Caco-2 (cell line): ENCODE data around the gene KLHL8. TPM values are rescaled to one million over a fixed set of nuclear protein-coding genes. Genes with fewer than 3 reads are reported as not detected.
A peak's percentile ranks its signal among the peaks of the same experiment; 100 is the strongest.

Source experiments
- Bru-seq: library from RNA; stranded (reverse); fragments of 400-500 nt; gene quantifications from one replicate; lab custom pipeline; 2021; lab: Mats Ljungman, UMichigan
- BruChase-seq, 2 experiments: library from RNA; stranded (reverse); fragments of 400-500 nt; gene quantifications; one replicate each; lab custom pipeline; 2021; lab: Mats Ljungman, UMichigan
- BruUV-seq: library from RNA; stranded (reverse); fragments of 400-500 nt; replicated peaks from 2 replicates; lab custom pipeline; 2021; lab: Mats Ljungman, UMichigan
- CTCF ChIA-PET: fragments of 300-600 bp; sonication (Branson Sonifier 250); formaldehyde crosslinking; loops from one replicate; lab custom pipeline; 2022; ENCODE audit warnings: antibody characterized with exemption; lab: Charles Lee
- POLR2A ChIA-PET: fragments of 300-600 bp; sonication (Branson Sonifier 250); formaldehyde crosslinking; loops from one replicate; lab custom pipeline; 2022; ENCODE audit warnings: antibody characterized with exemption; lab: Charles Lee
- DNase-seq, 2 experiments: peaks; one replicate each; pipeline versions ENCODE4 v3.0.0 to v3.0.0-alpha.2; 2020 to 2022
- H3K27me3 ChIP-seq: replicated peaks from 2 replicates; pipeline ENCODE4 v1.6.0; 2011; ENCODE audit warnings: low read length; ENCODE audit not compliant: control insufficient read depth, insufficient read depth
- H3K36me3 ChIP-seq: 2 replicates; pipeline ENCODE4 v1.5.1; 2011; ENCODE audit warnings: low read length; ENCODE audit not compliant: control insufficient read depth, insufficient read depth
- H3K4me1 ChIP-seq: fragments of 250-450 bp; sonication (Bioruptor Pico); 2 replicates; pipeline ENCODE4 v1.5.1; 2020; ENCODE audit warnings: mild to moderate bottlenecking
- H3K4me3 ChIP-seq: 2 replicates; pipeline ENCODE4 v1.5.1; 2011; ENCODE audit warnings: low read depth, mild to moderate bottlenecking, control low read depth, low read length
- H3K9me3 ChIP-seq: fragments of 250-450 bp; sonication (Bioruptor Pico); 2 replicates; pipeline ENCODE4 v1.5.1; 2020; ENCODE audit warnings: mild to moderate bottlenecking, moderate library complexity
- H3K27ac Mint-ChIP-seq: one replicate; pipeline ENCODE4 v1.8.0; 2022; ENCODE audit warnings: mixed read lengths; ENCODE audit not compliant: unreplicated experiment
- H3K27me3 Mint-ChIP-seq: one replicate; pipeline ENCODE4 v1.8.0; 2022; ENCODE audit warnings: mixed read lengths; ENCODE audit not compliant: insufficient read depth, unreplicated experiment
- H3K36me3 Mint-ChIP-seq: one replicate; pipeline ENCODE4 v1.8.0; 2022; ENCODE audit warnings: mild to moderate bottlenecking, mixed read lengths; ENCODE audit not compliant: insufficient read depth, unreplicated experiment
- H3K4me1 Mint-ChIP-seq: one replicate; pipeline ENCODE4 v1.8.0; 2022; ENCODE audit warnings: low read depth, mixed read lengths; ENCODE audit not compliant: unreplicated experiment
- H3K4me3 Mint-ChIP-seq: one replicate; pipeline ENCODE4 v1.8.0; 2022; ENCODE audit warnings: mild to moderate bottlenecking, moderate library complexity, mixed read lengths; ENCODE audit not compliant: unreplicated experiment
- H3K9me3 Mint-ChIP-seq: one replicate; pipeline ENCODE4 v1.8.0; 2022; ENCODE audit warnings: mixed read lengths; ENCODE audit not compliant: unreplicated experiment
- intact Hi-C: fragments of 100-400 bp; cut with micrococcal nuclease; formaldehyde crosslinking; loops from one replicate; pipeline ENCODE4 v1.10.0; 2022; ENCODE audit not compliant: unreplicated experiment
- long read RNA-seq: library from polyadenylated mRNA; stranded (forward); transcript quantifications from one replicate; pipeline ENCODE4 v2.0.0, GENCODE V29; 2022
- total RNA-seq: library from RNA; stranded (reverse); gene quantifications from 2 replicates; pipeline ENCODE4 v1.2.3, GENCODE V29; 2022
- TF ChIP-seq, protein P1 (sequence below), 2 experiments: fragments of 200-600 bp in 1 of 2; IDR thresholded peaks; 1 replicate in 1 of 2; 2 replicates in 1 of 2; pipeline versions ENCODE4 v1.5.1 to v1.8.0; 2011 to 2022; ENCODE audit warnings: antibody characterized with exemption in 1 of 2, control low read depth in 1 of 2, inconsistent platforms in 1 of 2, low read depth in 1 of 2, low read length in 1 of 2, mild to moderate bottlenecking in 1 of 2, moderate library complexity in 1 of 2; ENCODE audit not compliant: insufficient read depth in 1 of 2, severe bottlenecking in 1 of 2, unreplicated experiment in 1 of 2

KLHL8 gene
- total RNA-seq (23.4 and 27.7 TPM in 2 replicates), Bru-seq, nascent RNA (percentile 91 among the genes with signal in this experiment), BruChase-seq, experiment 1, labeled RNA remaining after a 2-hour chase (percentile 92 among the genes with signal in this experiment), BruChase-seq, experiment 2, labeled RNA remaining after a 6-hour chase (percentile 85 among the genes with signal in this experiment)
- long read RNA-seq, full-length matches to known transcripts: 19 of 27 reads
- long read RNA-seq, partial matches to known transcripts: 3 of 27 reads
- long read RNA-seq, other reads (novel, unspliced or antisense): 5 of 27 reads

DNA sequence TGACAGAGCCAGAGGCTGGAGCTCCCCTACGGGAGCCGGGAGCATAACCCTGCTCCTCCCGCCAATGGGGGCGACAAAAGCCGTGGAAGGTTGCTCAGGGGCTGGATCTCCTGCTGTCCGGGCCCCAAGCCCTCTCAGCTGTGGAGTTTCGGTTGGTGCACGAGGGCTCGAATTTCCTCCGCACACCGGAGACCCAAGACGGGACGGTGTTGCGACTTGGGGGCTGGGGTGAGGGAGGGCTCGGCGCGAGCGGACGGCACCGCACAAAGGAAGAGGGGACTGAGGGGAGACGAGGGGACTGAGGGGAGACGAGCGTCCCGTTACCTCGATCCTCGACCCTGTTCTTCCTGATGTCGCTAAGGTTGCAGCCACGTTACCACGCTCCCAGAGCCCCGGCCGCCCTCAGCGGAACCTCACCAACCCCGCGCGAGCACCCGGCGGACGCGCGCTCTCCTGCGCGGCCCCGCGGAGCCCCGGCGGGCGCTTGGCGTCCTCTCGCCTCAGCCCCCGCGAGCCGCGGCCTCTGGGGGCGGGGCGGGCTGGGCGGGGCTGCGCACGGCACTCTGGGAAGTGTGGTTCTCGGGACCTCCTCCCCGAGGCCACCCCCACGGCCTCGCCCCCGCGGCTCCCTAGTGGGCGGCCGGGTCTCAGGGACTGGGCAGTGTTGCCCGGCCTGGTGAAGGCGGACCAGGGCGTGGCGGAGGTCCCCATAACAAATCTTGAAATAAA is at the start of gene KLHL8:
Gene KLHL8, minus strand, starts transcription at position 525 of the 729 bp plus-strand sequence. CDS start 25,079 bp downstream, outside the sequence.
- Histone ChIP-seq H3K27me3 (no peaks in the 10 kb centered on the region), H3K4me3 (peak within 1 kb of the TSS; percentile 94), H3K36me3 (no peaks in the 10 kb centered on the region), H3K4me1 (peaks cover 18% of the 10 kb centered on the region; the same call in 1 of the 2 replicates), H3K9me3 (no peaks in the 10 kb centered on the region)
- Mint-ChIP-seq H3K36me3 (peaks cover 11% of the 10 kb centered on the region), H3K27me3 (no peaks in the 10 kb centered on the region), H3K9me3 (no peaks in the 10 kb centered on the region), H3K27ac (peak within 1 kb of the TSS; percentile 93), H3K4me3 (peak within 1 kb of the TSS; percentile 94), H3K4me1 (peaks cover 30% of the 10 kb centered on the region)
- TF ChIP-seq, protein P1, sequence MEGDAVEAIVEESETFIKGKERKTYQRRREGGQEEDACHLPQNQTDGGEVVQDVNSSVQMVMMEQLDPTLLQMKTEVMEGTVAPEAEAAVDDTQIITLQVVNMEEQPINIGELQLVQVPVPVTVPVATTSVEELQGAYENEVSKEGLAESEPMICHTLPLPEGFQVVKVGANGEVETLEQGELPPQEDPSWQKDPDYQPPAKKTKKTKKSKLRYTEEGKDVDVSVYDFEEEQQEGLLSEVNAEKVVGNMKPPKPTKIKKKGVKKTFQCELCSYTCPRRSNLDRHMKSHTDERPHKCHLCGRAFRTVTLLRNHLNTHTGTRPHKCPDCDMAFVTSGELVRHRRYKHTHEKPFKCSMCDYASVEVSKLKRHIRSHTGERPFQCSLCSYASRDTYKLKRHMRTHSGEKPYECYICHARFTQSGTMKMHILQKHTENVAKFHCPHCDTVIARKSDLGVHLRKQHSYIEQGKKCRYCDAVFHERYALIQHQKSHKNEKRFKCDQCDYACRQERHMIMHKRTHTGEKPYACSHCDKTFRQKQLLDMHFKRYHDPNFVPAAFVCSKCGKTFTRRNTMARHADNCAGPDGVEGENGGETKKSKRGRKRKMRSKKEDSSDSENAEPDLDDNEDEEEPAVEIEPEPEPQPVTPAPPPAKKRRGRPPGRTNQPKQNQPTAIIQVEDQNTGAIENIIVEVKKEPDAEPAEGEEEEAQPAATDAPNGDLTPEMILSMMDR (IDR thresholded peaks at IDR 0.05; ENCODE audit: insufficient read depth in 1 of 2, low read depth in 1 of 2, low read length in 1 of 2, severe bottlenecking in 1 of 2, unreplicated experiment in 1 of 2): peak in 1 of 2 experiments; percentile 33
- ChIA-PET POLR2A (interaction anchor here (0.5 kb wide), 1 partner anchor 1155 kb away, joined by 3 read pairs; no protein-coding TSS in a partner anchor), CTCF (interaction anchor here (0.5 to 2.0 kb wide), 9 partner anchors 10 to 298 kb away, joined by 3 to 8 read pairs (median 3); no protein-coding TSS in a partner anchor)
- intact Hi-C loops: loop anchor here (1.0 to 10.0 kb wide), 3 partner anchors 8 to 195 kb away; no protein-coding TSS in a partner anchor
- BruUV-seq: no TSS peak
- peak; percentile 87 to 94 for DNase-seq

DNA sequence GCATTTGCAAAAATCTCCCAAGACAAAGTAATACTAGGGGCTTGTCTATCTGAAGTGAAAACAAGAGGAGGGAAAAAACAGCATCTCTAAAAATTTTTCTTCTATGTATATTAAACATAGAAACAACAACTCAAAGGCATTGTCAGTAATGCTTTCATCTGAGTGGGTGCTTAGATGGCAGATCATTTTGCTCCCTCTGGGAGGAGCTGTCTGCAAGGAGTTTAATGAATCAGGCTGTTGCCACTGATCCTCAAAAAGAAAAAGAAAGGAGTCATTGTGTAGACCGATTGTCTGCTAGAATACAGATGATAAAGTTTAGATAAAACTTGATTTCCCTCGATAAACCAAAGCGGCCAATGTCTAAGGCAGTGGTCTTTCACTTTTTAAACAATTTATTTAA is 49.7 kb upstream of the KLHL8 start:
- H3K4me3 Mint-ChIP-seq: no peak overlapping the region
- no peaks in the 10 kb centered on the region for H3K27me3 ChIP-seq
- H3K27ac Mint-ChIP-seq: no peak overlapping the region
- POLR2A ChIA-PET: no interaction called here
- peak in 1 of 2 experiments; percentile 42 for DNase-seq
- H3K36me3 ChIP-seq: no peaks in the 10 kb centered on the region
- H3K4me1 Mint-ChIP-seq: no peaks in the 10 kb centered on the region
- TF ChIP-seq, protein P1 (IDR thresholded peaks at IDR 0.05; ENCODE audit: insufficient read depth in 1 of 2, low read depth in 1 of 2, low read length in 1 of 2, severe bottlenecking in 1 of 2, unreplicated experiment in 1 of 2): peak in 1 of 2 experiments; percentile 68
- peaks cover 2% of the 10 kb centered on the region for H3K27me3 Mint-ChIP-seq
- CTCF ChIA-PET: no interaction called here
- no peaks in the 10 kb centered on the region for H3K36me3 Mint-ChIP-seq
- H3K9me3 ChIP-seq: no peaks in the 10 kb centered on the region
- no peaks in the 10 kb centered on the region; the same call in 1 of the 2 replicates for H3K4me1 ChIP-seq
- intact Hi-C loops: loop anchor here (1.0 kb wide), 3 partner anchors 105 to 579 kb away; no protein-coding TSS in a partner anchor
- BruUV-seq: no TSS peak
- H3K9me3 Mint-ChIP-seq: no peaks in the 10 kb centered on the region
- no peak overlapping the region for H3K4me3 ChIP-seq

DNA sequence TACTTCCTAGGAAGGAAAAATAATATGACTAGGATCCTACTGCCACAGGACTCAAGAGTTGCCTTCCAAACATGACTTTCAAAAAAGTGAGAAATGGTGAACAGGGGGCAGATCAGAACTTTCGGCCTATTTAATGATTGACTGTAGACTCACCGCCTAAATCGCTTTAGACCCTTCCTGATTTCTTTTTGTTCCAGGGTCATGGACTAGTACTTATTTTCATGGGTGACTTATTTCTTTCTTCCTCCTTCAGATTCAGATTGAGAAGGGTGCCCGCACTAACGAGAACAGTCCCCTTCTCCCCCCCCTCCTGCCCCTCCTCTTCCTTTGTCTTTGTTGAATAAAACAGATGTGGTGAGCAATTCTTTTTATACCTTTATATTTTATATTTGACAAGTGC is 48.0 kb upstream of the KLHL8 start:
- intact Hi-C loops: no loop called here

More for the DNA sequence above, 48.0 kb upstream of the KLHL8 start:
- Histone ChIP-seq H3K4me3 (no peak overlapping the region), H3K9me3 (no peaks in the 10 kb centered on the region), H3K36me3 (no peaks in the 10 kb centered on the region), H3K27me3 (no peaks in the 10 kb centered on the region), H3K4me1 (no peaks in the 10 kb centered on the region)
- Mint-ChIP-seq H3K4me3 (no peak overlapping the region), H3K27me3 (peaks cover 2% of the 10 kb centered on the region), H3K4me1 (no peaks in the 10 kb centered on the region), H3K27ac (no peak overlapping the region), H3K9me3 (no peaks in the 10 kb centered on the region), H3K36me3 (no peaks in the 10 kb centered on the region)
- DNase-seq: no peak
- ChIA-PET POLR2A (no interaction called here), CTCF (no interaction called here)
- no TSS peak for BruUV-seq
- TF ChIP-seq, protein P1 (IDR thresholded peaks at IDR 0.05; ENCODE audit: insufficient read depth in 1 of 2, low read depth in 1 of 2, low read length in 1 of 2, severe bottlenecking in 1 of 2, unreplicated experiment in 1 of 2): no peak
